Measurements from ENCODE around the gene ARHGEF16.
A peak's percentile ranks its signal among the peaks of the same experiment; 100 is the strongest.

ARHGEF16 gene

DNA sequence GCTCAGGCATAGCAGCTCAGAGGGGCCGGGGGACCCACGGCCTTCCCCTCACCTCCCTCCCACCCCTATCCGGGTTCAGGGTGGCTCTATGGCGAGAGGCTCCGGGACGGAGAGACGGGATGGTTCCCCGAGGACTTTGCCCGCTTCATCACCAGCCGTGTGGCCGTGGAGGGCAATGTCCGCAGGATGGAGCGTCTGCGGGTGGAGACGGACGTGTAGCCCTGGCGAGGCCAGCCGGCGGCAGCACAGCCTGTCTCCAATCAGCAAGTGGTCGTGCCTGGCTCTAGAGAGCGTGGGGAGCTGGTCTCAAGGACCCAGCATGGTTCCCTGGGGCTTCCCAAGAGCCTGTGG, 25.9 kb downstream of the ARHGEF16 start:
- H3K36me3 ChIP-seq, result peaks cover 13% of the 10 kb centered on the region; the same call in 1 of the 2 replicates
- TF ChIP-seq, protein P1, sequence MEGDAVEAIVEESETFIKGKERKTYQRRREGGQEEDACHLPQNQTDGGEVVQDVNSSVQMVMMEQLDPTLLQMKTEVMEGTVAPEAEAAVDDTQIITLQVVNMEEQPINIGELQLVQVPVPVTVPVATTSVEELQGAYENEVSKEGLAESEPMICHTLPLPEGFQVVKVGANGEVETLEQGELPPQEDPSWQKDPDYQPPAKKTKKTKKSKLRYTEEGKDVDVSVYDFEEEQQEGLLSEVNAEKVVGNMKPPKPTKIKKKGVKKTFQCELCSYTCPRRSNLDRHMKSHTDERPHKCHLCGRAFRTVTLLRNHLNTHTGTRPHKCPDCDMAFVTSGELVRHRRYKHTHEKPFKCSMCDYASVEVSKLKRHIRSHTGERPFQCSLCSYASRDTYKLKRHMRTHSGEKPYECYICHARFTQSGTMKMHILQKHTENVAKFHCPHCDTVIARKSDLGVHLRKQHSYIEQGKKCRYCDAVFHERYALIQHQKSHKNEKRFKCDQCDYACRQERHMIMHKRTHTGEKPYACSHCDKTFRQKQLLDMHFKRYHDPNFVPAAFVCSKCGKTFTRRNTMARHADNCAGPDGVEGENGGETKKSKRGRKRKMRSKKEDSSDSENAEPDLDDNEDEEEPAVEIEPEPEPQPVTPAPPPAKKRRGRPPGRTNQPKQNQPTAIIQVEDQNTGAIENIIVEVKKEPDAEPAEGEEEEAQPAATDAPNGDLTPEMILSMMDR (IDR thresholded peaks at IDR 0.05; ENCODE audit: low read depth, low read length), result no peak
- no peak overlapping the region for H3K4me3 ChIP-seq (ENCODE audit: low read depth, low read length)
- H3K9me3 ChIP-seq (ENCODE audit: severe bottlenecking), result no peaks in the 10 kb centered on the region
- no peak overlapping the region for H3K27ac ChIP-seq
- no peaks in the 10 kb centered on the region for H3K27me3 ChIP-seq (ENCODE audit: insufficient read depth, low read depth, severe bottlenecking)
- no peak for DNase-seq

DNA sequence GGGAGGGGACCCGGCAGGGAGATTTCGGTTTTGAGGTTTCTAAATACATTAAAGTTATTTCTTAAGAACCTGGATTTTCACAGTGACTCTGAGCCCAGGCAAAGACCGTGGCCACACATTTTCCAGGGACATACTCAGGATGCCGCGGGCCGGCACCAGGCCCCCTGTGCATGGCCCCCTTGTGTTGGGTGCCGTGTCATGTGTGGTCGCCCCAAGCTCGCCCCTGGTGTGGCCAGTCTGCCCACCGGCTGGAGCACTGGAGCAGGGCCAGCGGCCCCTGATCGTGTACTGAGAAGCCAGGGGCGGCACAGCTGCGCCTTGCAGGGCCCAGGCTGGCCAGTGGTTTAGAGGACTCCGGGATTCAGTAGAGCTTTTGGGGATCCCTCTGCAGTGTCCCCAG, 26.6 kb downstream of the ARHGEF16 start:
- Histone ChIP-seq H3K27me3 (ENCODE audit: insufficient read depth, low read depth, severe bottlenecking) (no peaks in the 10 kb centered on the region), H3K4me3 (ENCODE audit: low read depth, low read length) (no peak overlapping the region), H3K27ac (no peak overlapping the region), H3K9me3 (ENCODE audit: severe bottlenecking) (no peaks in the 10 kb centered on the region), H3K36me3 (peaks cover 9% of the 10 kb centered on the region; the same call in 1 of the 2 replicates)
- DNase-seq, result no peak
- TF ChIP-seq, protein P1 (IDR thresholded peaks at IDR 0.05; ENCODE audit: low read depth, low read length), result no peak

DNA sequence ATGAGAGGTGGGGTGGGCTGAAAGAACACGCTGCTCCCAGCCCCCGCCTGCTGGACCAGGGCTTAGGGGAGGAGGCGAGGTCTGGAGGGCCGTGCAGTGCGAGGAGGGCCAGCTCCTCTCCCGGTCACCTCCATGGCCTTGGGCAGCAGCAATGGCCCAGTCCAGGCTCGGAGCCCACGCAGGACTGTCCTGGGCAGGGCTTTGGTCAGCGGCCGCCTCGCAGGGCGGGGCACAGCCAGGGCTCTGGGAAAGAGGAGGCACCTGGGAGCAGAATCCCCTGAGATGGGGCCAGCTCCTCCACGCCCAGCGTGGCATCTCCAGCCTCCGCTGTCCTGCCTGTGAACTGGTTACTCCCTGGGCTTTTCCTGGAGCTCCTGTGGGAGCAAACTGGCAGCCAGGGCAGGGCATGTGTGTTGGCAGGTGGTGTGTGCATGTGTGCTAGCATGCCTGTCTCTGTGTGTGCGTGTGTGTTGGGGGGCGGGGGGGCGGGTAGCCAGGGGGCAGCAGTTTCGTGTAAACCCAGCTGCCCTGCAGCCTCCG, 27.4 kb downstream of the ARHGEF16 start:
- TF ChIP-seq, protein P1 (IDR thresholded peaks at IDR 0.05; ENCODE audit: low read depth, low read length), result no peak
- Histone ChIP-seq H3K9me3 (ENCODE audit: severe bottlenecking) (no peaks in the 10 kb centered on the region), H3K36me3 (peaks cover 4% of the 10 kb centered on the region; the same call in 1 of the 2 replicates), H3K4me3 (ENCODE audit: low read depth, low read length) (no peak overlapping the region), H3K27ac (no peak overlapping the region), H3K27me3 (ENCODE audit: insufficient read depth, low read depth, severe bottlenecking) (no peaks in the 10 kb centered on the region)
- DNase-seq, result no peak

DNA sequence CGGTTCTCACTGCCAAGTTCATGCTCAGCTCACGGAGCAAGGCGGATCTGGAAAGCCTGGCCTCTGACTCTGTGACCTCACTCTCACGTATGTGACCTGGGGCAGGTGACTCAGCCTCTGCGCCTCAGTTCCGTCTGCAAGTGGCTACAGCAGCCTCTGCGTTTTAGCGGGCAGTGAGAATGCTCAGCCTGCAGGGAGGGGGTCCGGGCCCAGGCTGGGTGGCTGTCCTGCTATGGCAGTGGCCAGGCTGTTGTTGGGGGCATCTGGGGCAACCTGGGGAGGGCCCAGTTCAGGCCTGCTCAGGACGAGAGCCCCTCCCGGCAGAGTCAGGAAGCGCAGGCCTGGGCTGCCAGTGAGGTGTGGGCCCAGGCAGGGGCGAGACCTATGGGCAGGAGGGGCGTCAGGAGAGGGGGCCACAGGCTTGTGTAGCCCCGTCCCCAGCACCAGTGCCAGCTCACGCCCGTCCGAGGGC, 27.9 kb downstream of the ARHGEF16 start:
- DNase-seq, result peak; percentile 65
- TF ChIP-seq, protein P1 (IDR thresholded peaks at IDR 0.05; ENCODE audit: low read depth, low read length), result peak; percentile 69
- no peak overlapping the region for H3K27ac ChIP-seq

DNA sequence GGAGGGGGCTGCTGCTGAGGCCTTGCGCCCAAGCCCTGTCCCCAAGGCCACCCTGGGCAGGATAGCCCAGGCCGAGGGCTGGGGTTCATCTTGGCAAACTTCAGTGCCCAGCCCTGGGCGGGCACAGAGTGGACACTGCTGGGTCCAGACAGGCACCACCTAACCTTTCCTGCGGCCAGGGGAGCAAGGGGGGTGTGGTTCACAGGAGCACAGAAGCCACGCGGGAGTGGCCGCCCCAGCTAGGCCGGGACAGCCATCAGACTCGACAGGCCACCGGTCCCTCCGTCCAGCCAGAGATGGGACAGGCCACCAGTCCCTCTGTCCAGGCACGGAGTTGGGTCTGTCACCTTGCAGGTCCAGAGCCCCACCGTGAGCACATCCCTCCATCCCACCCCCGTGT, 28.9 kb downstream of the ARHGEF16 start:
- no peaks in the 10 kb centered on the region for H3K9me3 ChIP-seq (ENCODE audit: severe bottlenecking)
- H3K27ac ChIP-seq, result no peak overlapping the region
- H3K4me3 ChIP-seq (ENCODE audit: low read depth, low read length), result no peak overlapping the region
- no peaks in the 10 kb centered on the region; the same call in 1 of the 2 replicates for H3K36me3 ChIP-seq
- no peaks in the 10 kb centered on the region for H3K27me3 ChIP-seq (ENCODE audit: insufficient read depth, low read depth, severe bottlenecking)
- TF ChIP-seq, protein P1 (IDR thresholded peaks at IDR 0.05; ENCODE audit: low read depth, low read length), result no peak
- DNase-seq, result no peak

More for the DNA sequence above, 27.9 kb downstream of the ARHGEF16 start:
- Histone ChIP-seq H3K27me3 (ENCODE audit: insufficient read depth, low read depth, severe bottlenecking) (no peaks in the 10 kb centered on the region), H3K9me3 (ENCODE audit: severe bottlenecking) (no peaks in the 10 kb centered on the region), H3K36me3 (peaks cover 4% of the 10 kb centered on the region; the same call in 1 of the 2 replicates), H3K4me3 (ENCODE audit: low read depth, low read length) (no peak overlapping the region)
